HG03139 (cell line): Measurements from ENCODE around the gene C6orf141.

Experiments
- ATAC-seq: cut with Tn5 transposase; IDR thresholded peaks from one replicate; pipeline ENCODE4 v1.9.1; 2021; ENCODE audit not compliant: unreplicated experiment

Gene C6orf141

DNA sequence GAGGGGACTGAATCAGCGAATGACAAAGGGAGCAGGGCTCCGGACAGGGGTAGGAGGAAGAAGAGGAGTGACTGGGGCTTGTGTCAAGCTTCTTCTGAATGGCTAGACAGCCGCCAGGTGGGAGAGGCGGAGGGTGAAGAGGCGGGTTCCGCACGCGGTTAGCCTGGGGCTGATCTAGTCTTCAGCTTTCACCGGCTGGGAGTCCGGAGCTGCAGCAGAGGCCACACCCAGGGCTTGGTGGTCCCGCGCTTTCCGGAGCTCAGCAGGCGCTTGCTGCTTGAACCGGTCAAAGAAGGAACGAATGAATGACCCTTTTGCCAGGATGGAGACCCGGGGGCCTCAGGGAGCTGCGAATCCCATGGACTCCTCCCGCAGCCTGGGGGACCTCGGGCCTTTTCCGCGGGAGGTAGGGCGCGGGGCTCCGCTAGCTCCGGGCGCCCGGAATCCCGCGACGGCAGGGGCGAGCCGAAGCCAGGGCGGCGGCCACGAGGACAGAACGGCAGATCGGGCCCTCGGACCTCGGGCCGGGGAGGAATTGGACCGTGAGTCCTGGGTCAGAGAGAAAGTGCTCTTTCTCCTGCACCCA lies at the start of gene C6orf141:
Gene C6orf141, plus strand, starts transcription at position 177 of the 586 bp plus-strand sequence. Its CDS starts 125 bp downstream, at position 302.
- ATAC-seq: peak; percentile 77

DNA sequence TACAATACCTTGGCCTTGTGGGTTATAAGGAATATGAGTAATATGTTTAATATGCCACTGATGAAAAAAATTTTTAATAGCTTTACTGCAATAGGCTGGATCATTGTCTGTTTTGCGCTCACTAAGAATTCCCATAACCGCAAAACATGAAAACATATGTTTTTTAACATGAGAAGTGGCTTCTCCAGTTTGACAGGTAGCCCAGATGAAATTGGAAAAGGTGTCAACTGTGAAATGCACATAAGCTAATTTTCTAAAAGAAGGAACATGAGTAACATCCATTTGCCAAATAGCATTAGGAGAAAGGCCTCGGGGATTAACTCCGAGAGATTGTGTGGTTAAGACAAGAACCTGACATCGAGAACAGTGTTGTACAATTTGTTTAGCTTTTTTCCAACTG lies 45.8 kb upstream of the C6orf141 start:
- no peak for ATAC-seq

DNA sequence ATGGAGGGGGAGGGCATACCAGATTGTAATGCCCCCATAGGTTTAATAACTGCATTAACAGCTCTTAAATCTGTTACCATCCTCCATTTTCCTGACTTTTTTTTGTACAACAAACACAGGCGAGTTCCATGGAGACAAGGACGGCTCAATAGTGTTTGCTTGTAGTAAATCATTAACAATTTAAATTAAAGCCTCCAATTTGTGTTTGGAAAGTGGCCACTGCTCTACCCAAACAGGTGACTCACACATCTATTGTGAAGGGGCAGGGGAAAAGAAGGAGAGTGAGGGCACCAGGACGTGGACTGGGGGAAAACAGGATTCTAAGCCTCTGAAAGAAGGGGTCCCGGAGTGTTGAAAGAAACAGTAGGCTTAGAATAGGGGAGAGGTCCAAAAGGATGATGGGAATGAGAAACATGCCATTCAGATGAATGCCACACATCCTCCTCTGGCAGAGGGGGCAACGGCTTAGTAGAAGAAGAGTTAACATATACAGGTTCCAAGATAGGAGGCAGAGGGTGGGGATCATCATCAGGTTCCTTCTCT lies 43.8 kb upstream of the C6orf141 start:
- no peak for ATAC-seq

DNA sequence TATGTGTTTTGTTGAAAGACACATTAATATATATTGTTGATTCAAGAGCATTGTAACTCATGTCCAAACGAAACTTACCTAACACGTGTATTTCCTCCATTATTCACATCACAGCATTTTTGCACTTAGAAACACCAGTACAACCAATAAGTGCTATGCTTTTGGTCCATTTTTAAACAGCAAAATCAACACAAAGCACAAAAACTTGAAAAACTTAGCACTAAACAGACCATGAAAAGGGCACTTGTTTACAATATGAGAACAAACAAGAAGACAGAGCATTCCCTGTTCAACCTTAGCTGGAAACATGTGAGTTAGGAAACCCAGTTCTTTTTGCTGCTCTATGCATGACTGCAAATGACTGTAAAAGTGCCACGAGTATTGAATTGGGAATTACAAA lies 41.1 kb upstream of the C6orf141 start:
- ATAC-seq: no peak

DNA sequence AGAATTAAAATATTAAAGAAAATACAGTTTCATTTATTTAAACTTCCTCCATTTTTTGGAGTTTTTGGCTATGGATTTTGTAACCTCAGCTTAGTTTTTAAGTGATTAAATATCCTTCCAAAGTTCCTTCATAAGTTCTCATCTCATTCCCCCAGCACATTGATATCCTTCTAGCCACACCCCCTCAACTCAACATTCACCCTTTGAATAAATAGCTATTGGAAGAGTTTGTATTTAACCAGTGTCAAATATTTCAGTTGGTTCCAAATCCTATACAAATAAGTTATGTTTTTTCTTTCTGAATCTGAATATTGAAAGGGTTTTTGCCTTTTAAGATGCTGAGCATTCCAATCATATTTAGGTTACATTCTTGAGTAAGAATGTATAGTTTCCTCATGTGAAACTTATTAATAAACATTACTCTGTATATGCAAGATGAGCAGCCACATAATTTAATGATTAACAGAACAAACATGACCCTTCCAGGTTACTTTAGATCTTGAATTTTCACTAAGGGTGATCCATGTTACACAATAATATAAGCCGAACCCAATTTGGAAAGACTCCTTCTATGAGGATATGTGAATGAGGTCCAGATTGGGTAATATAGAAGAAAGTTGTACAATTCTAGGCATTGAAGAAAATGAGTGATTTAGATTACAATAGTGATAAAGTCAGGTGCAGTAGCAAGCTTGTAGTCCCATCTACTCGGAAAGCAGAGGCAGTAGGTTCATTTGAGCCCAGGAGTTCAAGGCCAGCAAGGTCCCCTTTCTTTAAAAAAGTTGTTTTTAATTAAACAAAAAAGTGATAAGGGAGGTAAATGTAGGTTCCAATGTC lies 37.1 kb upstream of the C6orf141 start:
- ATAC-seq: no peak

DNA sequence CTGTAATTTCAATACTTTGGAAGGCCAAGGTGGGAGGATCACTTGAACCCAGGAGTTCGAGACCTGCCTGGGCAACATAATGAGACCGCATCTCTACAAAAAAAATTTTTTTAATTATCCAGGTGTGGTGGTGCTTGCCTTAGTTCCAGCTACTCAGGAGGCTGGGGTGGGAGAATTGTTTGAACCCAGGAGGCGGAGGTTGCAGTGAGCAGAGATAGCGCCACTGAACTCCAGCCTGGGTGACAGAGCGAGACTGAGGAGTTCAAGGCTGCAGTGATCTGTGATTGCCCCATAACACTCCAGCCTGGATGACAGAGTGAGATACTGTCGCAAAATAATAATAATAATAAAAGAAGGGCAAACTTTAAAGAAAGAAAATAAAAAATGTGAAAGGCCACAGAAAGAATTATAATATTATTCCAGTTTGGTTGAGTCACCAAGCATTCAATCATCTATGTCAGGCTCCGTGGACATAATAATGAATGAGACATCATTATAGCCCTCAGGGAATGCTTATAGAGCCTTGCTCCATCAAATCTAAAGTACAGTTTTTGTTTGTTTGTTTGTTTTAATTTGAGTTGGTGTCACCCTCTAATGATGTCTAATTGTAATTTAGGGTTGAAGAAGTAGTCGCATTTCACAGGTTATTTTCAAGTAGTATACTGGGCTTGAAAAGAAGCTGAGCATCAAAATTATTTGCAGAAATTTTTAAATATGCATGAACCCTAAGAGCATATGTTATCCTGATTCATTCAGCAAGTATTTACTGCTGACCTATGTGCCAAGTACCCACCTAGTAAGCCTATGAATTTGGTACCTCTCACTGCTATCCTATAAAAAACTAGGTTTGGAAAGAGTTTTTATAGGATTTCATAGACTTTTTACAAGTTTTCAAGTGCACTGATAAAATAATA lies 35.6 kb upstream of the C6orf141 start:
- ATAC-seq: no peak

DNA sequence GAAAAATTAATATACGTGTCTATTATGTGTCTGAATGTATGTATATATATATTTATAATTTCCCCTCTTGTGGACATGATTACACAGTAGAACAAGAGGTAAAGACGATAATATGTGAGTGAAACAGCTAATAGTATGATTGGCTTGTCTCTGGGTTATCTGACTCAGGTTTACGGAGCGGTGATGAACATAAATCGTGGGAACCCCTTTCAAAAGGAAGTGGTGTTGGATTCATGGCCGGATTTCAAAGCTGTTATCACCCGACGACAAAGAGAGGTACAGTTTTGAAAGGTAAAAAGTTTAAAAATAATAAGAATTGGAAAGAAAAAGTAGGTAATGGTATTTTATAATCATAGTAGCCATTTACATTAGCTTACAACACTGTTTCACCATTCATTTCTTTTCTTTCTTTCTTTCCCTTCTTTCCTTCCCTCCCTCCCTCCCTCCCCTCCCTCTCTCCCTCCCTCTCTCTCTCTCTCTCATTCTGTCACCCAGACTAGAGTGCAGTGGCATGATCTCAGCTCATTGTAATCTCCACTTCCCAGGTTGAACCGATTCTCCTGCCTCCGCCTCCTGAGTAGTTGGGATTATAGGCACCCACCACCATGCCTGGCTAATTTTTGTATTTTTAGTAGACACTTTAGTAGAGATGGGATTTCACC lies 34.9 kb upstream of the C6orf141 start:
- no peak for ATAC-seq

DNA sequence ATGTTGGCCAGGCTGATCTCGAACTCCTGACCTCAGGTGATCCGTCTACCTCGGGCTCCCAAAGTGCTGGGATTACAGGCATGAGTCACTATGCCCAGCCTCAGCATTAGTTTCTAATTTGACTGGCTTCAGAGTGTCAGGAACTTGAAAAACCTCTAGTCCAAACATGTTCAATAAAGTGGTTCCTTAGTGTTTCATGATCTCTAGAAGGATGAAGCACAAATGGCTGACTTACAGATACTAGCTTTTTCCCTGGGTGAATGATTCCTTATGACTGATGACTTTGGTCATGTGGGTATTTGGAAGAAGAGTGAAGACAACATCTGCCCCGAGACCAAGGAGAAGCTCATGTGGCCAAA lies 34.3 kb upstream of the C6orf141 start:
- ATAC-seq: no peak

DNA sequence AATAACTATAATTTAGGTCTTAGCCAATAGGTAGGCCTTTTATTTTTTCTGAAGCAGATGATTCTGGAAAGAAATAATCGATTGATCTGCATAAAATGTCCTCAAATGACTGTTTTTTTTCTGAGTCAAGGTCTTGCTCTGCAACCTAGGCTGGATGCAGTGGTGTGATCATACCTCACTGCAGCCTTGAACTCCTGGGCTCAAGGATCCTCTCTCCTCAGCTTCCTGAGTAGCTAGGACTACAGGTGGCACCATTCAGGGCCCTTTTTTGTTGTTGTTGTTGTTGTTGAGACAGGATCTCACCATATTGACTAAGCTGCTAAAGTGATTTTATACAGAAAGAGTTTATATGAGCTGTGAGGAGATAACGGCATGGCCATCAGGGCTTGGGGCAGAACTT lies 32.5 kb upstream of the C6orf141 start:
- no peak for ATAC-seq

DNA sequence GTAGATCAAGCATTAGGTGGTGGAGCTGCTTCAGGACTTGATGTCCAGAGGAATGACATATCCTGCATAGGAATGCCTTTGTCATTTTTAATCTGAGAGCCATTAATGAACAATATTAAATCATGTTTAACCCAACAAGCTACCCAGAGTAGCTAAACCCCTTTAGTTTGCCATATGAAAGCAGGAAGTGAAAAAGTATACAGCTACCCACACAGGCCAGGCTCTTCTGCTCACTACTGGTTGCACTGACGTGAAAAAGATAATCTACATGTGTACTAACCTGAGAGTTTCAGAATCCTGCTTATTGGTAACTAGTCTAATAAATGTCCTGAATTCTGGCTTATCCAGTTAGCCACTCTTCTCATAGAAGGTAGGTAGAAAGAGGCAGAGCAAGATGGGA lies 30.8 kb upstream of the C6orf141 start:
- peak; percentile 87 for ATAC-seq

DNA sequence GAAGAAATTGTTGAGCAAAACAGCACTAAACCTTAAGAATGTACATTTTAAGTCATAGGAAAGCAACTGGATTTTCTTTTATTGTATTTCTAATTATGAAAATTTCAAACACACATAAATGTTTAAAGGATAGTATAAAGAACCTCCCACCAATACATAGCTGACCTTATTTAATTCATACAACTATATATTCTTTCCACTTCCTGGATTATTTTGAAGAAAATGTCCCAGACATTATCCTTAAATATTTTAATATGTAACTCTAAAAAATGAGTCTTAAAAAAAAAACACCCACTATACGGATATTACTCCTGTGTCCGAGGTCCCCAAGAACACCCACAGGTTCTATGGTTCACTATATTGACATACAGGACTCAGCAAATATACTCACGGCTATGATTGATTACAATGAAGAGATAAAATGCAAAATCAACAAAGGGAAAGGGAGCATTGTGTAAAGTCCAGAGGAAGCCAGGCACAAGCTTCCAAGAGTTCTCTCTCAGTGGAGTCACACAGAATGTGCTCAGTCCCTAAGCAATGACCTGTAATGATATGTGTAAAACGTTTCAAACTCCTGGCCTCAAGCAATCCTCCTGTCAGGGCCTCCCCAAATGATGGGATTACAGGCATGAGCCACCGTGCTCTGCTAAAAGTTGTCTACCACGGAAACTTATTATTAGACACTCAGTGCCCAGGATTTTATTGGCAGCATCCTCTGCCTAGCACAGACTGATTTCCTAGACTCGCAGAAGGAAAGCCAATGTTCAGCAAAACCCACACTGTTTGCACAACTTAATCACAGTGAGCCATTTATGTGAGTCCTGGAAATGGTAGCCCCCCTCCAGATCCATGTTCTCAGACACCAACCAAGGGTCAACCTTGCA lies 27.5 kb upstream of the C6orf141 start:
- ATAC-seq: no peak

DNA sequence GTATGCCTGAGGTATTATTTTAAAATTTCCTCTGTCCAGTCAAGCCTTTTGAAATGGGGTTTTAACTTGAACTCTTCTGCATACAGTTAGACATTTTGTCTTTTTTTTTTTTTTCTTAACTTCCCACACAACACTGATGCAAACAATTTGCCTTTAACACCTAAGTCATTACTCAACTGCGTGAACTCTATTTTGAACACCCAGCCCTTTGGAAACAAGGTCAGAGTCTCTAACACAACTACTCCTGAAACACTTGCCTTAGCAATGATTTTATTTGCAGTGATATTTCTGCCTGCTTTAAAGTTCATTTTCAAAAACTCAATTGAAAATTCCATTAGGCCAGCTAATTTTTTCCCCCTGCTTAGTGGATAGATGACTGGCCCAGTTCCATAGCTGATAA lies 26.6 kb upstream of the C6orf141 start:
- no peak for ATAC-seq

DNA sequence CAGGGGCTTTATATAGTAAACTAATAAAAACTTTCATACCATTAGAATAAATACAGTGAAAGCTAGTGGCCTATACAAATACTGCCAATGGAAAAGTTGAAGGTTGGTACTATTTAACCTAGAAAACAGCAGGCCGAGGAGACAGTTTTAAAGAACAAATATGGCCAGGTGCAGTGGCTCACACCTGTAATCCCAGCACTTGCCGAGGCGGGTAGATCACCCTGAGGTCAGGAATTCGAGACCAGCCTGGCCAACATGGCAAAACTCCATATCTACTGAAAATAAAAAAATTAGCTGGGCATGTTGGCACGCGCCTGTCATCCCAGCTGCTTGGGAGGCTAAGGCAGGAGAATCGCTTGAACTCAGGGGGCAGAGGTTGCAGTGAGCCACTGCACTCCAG lies 25.9 kb upstream of the C6orf141 start:
- no peak for ATAC-seq

DNA sequence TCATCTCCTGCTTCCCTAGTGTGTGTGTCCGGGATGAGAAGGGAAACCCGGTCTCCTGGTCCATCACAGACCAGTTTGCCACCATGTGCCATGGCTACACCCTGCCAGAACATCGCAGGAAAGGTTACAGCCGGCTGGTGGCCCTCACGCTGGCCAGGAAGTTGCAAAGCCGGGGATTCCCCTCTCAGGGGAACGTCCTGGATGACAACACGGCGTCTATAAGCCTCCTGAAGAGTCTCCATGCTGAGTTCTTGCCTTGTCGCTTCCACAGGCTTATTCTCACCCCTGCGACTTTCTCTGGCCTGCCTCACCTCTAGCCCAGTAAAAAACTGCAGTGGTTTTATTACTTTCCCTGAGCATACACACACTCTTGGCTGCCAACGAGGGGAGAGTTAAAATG lies 23.9 kb upstream of the C6orf141 start:
- no peak for ATAC-seq

DNA sequence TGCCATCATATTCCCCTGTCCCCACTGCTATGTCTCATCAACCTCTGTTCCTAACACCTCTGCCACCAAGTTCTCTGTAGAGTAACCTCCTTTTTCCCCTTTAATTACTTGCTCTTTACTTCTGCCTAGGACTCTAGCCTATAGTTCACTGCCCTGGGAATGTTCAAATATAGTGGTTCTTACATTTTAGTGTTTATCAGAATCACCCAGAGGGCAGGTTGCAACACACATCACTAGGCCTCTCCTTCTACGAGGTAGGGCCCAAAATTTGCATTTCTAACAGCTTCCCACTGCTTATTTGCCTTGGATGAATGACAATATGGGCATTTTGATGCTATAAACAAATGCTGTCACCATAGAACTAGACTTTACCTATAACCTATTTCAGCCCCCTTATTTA lies 23.1 kb upstream of the C6orf141 start:
- no peak for ATAC-seq

DNA sequence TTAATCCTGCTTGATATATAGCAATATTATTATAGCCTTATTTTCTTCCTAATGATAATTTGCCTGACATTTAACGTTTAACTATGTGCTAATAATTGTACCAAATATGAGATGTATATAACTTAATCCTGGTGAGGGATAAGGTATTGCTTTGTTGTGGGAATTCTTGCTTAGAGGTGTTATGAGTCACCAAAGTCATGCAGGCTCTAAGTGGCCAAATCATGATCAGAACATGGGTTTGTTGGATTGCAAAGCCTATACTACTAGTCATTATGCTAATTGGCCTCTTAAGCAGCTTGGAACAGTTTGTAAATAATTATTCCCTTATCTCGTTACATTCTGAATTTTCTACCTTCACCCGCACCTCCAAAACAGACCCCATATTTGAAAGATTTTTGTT lies 21.9 kb upstream of the C6orf141 start:
- no peak for ATAC-seq

DNA sequence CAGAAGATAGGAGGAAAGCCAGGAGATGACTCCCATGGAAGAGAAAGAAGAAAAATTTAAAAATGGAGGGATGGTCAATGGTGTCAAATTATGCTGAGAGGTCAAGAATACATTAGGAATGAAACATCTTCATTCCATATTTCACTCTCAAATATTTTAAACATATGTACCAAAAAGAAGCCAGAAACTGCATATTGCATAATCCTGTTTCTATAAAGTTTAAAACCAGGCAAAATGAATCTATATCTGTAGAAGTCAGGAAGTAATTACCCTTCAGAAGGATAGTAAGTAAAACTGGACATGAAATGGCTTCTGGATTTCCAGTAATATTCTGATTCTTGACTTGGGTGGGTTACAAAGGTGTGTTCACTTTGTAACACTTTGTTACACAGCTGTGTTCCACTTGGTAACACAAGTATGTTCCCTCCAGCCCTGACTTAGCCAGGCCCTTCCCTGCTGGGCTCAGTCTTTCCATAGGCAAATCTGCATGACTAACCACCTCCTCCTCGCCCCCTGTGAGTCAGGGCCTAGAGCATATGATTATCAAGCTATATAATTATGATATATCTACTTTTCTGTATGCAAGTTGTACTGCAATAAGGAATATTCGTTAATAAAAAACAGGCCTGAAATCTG lies 20.2 kb upstream of the C6orf141 start:
- no peak for ATAC-seq

DNA sequence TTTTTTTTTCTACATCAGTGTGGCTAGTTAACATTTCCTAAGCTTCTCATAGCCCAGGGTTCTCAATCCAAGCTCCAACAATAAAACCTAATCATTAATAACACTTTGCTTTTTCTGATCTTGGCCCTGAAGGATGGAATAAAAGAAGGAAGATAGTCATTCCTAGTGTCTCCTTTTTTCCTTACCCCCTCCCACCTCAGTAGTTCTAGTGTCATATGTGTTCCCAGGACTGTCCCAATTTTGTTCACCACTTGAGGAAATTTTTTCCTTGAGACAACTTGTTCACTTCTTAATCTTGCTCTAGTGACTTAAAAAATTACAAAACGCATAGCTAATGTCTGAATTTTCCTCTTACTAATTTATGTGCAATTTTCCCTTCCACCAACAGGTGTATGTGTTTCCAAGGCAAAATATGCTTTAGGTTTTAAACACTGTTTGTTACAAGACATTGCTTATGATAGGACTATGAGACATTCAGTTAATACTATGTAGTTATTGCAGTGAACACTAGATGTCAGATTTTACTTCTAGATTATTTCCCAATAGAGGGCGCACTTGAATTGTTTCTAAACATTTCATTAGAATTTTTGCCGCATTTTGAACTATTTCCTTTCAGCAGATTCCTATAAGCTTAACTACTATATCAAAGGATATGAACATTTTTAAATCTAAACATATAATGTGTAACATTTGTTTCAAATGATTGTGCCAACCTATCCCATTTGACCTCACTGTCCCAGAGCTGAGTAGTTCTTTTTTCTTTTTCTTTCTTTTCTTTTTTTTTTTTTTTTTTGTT lies 18.5 kb upstream of the C6orf141 start:
- peak; percentile 86 for ATAC-seq

DNA sequence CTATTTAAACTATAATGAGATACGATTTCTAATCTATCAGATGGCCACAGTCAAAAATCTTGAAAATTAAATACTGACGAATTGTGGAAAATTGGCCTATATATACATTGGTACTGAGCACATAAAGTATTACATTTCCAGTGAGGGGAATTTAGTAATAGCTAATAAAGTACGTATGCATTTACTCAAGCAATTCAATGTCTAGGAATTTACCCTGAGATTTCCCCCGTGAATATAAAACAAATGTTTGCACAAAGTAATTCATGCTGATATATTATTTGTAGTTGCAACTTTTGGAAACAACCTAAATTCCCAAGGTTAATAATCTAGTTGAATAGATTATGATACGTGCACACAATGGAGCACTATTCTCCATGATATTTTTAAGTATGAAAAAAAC lies 14.7 kb upstream of the C6orf141 start:
- ATAC-seq: no peak
